ENCODE results near the gene WFIKKN2. TPM values are rescaled to one million over a fixed set of nuclear protein-coding genes. Genes with fewer than 3 reads are reported as not detected.
A peak's percentile ranks its signal among the peaks of the same experiment; 100 is the strongest.

The WFIKKN2 gene, protein sequence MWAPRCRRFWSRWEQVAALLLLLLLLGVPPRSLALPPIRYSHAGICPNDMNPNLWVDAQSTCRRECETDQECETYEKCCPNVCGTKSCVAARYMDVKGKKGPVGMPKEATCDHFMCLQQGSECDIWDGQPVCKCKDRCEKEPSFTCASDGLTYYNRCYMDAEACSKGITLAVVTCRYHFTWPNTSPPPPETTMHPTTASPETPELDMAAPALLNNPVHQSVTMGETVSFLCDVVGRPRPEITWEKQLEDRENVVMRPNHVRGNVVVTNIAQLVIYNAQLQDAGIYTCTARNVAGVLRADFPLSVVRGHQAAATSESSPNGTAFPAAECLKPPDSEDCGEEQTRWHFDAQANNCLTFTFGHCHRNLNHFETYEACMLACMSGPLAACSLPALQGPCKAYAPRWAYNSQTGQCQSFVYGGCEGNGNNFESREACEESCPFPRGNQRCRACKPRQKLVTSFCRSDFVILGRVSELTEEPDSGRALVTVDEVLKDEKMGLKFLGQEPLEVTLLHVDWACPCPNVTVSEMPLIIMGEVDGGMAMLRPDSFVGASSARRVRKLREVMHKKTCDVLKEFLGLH
- polyA plus RNA-seq (not detected in 3 replicates), polyA minus RNA-seq (not detected in 3 replicates)
- not detected for polyA plus RNA-seq (2011; ENCODE audit: low read depth)
- not detected in 2 replicates for polyA plus RNA-seq (2011; cell fraction: cytosol; rRNA removed)
- not detected in 2 replicates for polyA plus RNA-seq (2011; cell fraction: nucleus; rRNA removed)
- polyA plus RNA-seq (2012; ENCODE audit: low replicate concordance), result not detected in 2 replicates
- polyA minus RNA-seq (2011; cell fraction: cytosol; rRNA and poly(A)+ RNA removed), result not detected
- polyA minus RNA-seq (2011; cell fraction: nucleus; rRNA and poly(A)+ RNA removed), result not detected in 2 replicates

DNA sequence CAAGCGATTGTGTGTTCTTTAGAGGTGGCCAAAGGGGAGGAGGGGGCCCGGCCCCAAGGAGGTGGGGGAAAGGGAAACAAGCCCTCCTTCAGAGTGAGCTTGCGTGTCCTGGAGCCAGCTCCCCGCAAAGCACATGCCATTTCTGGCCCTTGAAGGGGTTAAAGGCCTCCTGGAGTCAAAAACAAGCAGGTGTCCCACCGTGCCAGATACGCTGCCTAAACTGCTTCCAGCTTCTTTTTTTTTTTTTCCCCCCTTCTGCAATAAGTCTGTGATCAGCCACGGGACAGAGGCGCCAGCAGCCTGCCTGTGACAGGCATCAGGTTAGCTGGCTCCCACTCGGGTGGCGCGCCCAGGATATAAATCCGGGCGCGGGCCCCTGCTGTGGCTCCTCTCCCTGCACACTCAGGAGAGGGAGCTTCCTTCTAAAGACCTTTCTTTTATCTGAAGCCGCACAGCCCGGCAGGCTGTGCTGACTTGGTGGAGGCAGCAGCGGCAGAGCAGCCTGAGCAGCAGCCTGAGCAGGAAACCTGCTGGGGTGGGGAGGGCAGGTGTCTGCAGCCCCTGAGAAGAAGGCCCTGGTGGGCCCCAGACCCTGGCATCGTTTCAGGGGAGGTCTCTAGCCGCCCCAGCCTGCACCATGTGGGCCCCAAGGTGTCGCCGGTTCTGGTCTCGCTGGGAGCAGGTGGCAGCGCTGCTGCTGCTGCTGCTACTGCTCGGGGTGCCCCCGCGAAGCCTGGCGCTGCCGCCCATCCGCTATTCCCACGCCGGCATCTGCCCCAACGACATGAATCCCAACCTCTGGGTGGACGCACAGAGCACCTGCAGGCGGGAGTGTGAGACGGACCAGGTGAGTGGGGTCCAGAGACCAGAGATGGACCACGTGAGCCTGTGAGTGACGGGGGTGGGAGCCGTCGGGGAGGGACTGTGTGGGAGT lies at the start of gene WFIKKN2:
TSS of gene WFIKKN2 (plus strand) at position 286 of the 934 bp plus-strand sequence. CDS start at position 638, 352 bp downstream.
- H2AFZ ChIP-seq (ENCODE audit: control insufficient read depth, low read length), result no peak within 1 kb of the TSS
- no peaks in the 10 kb centered on the region for H3K36me3 ChIP-seq (ENCODE audit: control insufficient read depth in 2 of 2, extremely low read depth in 1 of 2, insufficient read depth in 2 of 2, low read length in 2 of 2)
- no peaks in the 10 kb centered on the region for H3K79me2 ChIP-seq (ENCODE audit: control insufficient read depth, insufficient read depth, low read length)
- H4K20me1 ChIP-seq (ENCODE audit: control insufficient read depth, extremely low read depth, insufficient read depth, low read length), result no peaks in the 10 kb centered on the region
- no peaks in the 10 kb centered on the region for H3K9me3 ChIP-seq (ENCODE audit: control insufficient read depth, low read depth, low read length)
- dilution Hi-C loops (cut with MboI; ENCODE audit: extremely low pct_ligation_motif_present, low sequenced_read_pairs), result no loop called here
- H3K9ac ChIP-seq (ENCODE audit: control insufficient read depth, extremely low read depth, insufficient read depth, low read length), result no peak within 1 kb of the TSS
- FAIRE-seq (no peak), DNase-seq (ENCODE audit: low read depth, low spot score) (no peak)
- no peak within 1 kb of the TSS for H3K27ac ChIP-seq (ENCODE audit: control insufficient read depth, insufficient read depth, low read length)
- no peaks in the 10 kb centered on the region for H3K9me1 ChIP-seq (ENCODE audit: control insufficient read depth, extremely low read depth, insufficient read depth, low read length)
- peaks cover 5% of the 10 kb centered on the region for H3K4me1 ChIP-seq (ENCODE audit: control insufficient read depth, extremely low read depth, insufficient read depth, low read length)
- TF ChIP-seq, protein P1, sequence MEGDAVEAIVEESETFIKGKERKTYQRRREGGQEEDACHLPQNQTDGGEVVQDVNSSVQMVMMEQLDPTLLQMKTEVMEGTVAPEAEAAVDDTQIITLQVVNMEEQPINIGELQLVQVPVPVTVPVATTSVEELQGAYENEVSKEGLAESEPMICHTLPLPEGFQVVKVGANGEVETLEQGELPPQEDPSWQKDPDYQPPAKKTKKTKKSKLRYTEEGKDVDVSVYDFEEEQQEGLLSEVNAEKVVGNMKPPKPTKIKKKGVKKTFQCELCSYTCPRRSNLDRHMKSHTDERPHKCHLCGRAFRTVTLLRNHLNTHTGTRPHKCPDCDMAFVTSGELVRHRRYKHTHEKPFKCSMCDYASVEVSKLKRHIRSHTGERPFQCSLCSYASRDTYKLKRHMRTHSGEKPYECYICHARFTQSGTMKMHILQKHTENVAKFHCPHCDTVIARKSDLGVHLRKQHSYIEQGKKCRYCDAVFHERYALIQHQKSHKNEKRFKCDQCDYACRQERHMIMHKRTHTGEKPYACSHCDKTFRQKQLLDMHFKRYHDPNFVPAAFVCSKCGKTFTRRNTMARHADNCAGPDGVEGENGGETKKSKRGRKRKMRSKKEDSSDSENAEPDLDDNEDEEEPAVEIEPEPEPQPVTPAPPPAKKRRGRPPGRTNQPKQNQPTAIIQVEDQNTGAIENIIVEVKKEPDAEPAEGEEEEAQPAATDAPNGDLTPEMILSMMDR (optimal IDR thresholded peaks at IDR 0.05 in 1 of 3, IDR thresholded peaks at IDR 0.05 in 1 of 3, conservative IDR thresholded peaks at IDR 0.05 in 1 of 3; ENCODE audit: extremely low read depth in 1 of 3, insufficient read depth in 2 of 3, low read length in 3 of 3), result no peak
- no peak for TF ChIP-seq EZH2 (IDR thresholded peaks at IDR 0.05; ENCODE audit: low read length)
- no peak within 1 kb of the TSS for H3K4me2 ChIP-seq (ENCODE audit: control insufficient read depth, extremely low read depth, insufficient read depth, low read depth, low read length)
- no peak within 1 kb of the TSS for H3K4me3 ChIP-seq (ENCODE audit: control insufficient read depth in 2 of 3, extremely low read depth in 1 of 3, insufficient read depth in 2 of 3, low read depth in 1 of 3, low read length in 3 of 3)
- H3K27me3 ChIP-seq (ENCODE audit: control insufficient read depth, extremely low read depth, insufficient read depth, low read length), result peaks cover 13% of the 10 kb centered on the region

DNA sequence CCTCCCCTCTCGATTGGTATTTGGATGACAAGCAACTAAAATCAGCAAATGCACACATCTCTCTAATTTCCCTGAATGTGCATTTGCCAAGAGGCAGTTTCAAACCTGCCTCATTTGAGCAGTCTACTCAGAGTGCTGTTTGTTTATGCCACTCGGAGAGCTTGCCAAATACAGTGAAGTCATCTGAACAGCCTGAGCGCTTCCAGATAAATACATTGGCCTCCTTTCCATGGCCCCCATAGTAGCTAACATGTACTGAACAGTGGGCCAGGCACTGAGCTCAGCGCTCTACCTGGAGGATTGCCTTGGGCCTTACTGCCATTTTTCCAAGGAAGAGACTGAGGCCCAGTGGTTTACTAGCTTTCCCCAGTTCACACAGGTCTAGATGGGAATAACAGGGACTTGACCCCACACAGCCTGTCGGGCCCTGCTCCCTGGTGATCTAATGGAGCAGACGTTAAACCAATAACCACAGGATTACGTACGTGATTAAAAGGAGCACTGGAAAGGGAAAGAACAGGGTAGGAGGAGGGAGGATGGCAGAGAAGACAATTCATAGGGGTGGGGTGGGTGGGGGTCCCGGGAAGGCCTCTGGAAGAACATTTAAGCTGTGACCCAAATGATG lies 49.3 kb upstream of the WFIKKN2 start:
- H2AFZ ChIP-seq (ENCODE audit: control insufficient read depth, low read length), result peak overlapping the region; percentile 74
- H4K20me1 ChIP-seq (ENCODE audit: control insufficient read depth, extremely low read depth, insufficient read depth, low read length), result no peaks in the 10 kb centered on the region
- H3K36me3 ChIP-seq (ENCODE audit: control insufficient read depth in 2 of 2, extremely low read depth in 1 of 2, insufficient read depth in 2 of 2, low read length in 2 of 2), result no peaks in the 10 kb centered on the region
- peak overlapping the region; percentile 46 for H3K4me2 ChIP-seq (ENCODE audit: control insufficient read depth, extremely low read depth, insufficient read depth, low read depth, low read length)
- H3K9me1 ChIP-seq (ENCODE audit: control insufficient read depth, extremely low read depth, insufficient read depth, low read length), result no peaks in the 10 kb centered on the region
- no peaks in the 10 kb centered on the region for H3K9me3 ChIP-seq (ENCODE audit: control insufficient read depth, low read depth, low read length)
- FAIRE-seq, result peak; percentile 78
- peak overlapping the region; percentile 63 for H3K27ac ChIP-seq (ENCODE audit: control insufficient read depth, insufficient read depth, low read length)
- H3K9ac ChIP-seq (ENCODE audit: control insufficient read depth, extremely low read depth, insufficient read depth, low read length), result peak overlapping the region; percentile 22
- no peak overlapping the region for H3K4me3 ChIP-seq (ENCODE audit: control insufficient read depth in 2 of 3, extremely low read depth in 1 of 3, insufficient read depth in 2 of 3, low read depth in 1 of 3, low read length in 3 of 3)
- no peaks in the 10 kb centered on the region for H3K79me2 ChIP-seq (ENCODE audit: control insufficient read depth, insufficient read depth, low read length)
- no peaks in the 10 kb centered on the region for H3K27me3 ChIP-seq (ENCODE audit: control insufficient read depth, extremely low read depth, insufficient read depth, low read length)
- no peak for DNase-seq (ENCODE audit: low read depth, low spot score)
- TF ChIP-seq, protein P1 (optimal IDR thresholded peaks at IDR 0.05 in 1 of 3, IDR thresholded peaks at IDR 0.05 in 1 of 3, conservative IDR thresholded peaks at IDR 0.05 in 1 of 3; ENCODE audit: extremely low read depth in 1 of 3, insufficient read depth in 2 of 3, low read length in 3 of 3), result no peak
- no peak for TF ChIP-seq EZH2 (IDR thresholded peaks at IDR 0.05; ENCODE audit: low read length)
- dilution Hi-C loops (cut with MboI; ENCODE audit: extremely low pct_ligation_motif_present, low sequenced_read_pairs), result no loop called here
- H3K4me1 ChIP-seq (ENCODE audit: control insufficient read depth, extremely low read depth, insufficient read depth, low read length), result peaks cover 29% of the 10 kb centered on the region

All from keratinocyte (primary cell).